DMS79 treated with DMSO at 0.1 percent for 48 hours (cell line): ENCODE measurements around the gene FASTK.

ENCODE experiments used
- DNase-seq: peaks from one replicate; lab custom pipeline; 2025; lab: John Stamatoyannopoulos, UW

The FASTK gene

GRCh38 chr7:151082141-151083070 lies 1.8 kb upstream of the FASTK start:
- DNase-seq = no peak

GRCh38 chr7:151081170-151082101 lies 827 bp upstream of the FASTK start:
- no peak for DNase-seq

- no peak for DNase-seq
These were observed 515 bp downstream of the FASTK start for GRCh38 chr7:151080067-151080521.

- DNase-seq = no peak
These were observed 1.3 kb downstream of the FASTK start for GRCh38 chr7:151079199-151079910.

GRCh38 chr7:151078233-151079040 lies 2.2 kb downstream of the FASTK start:
- no peak for DNase-seq

- DNase-seq = peak; percentile 38
These were observed 2.8 kb downstream of the FASTK start for GRCh38 chr7:151077705-151078232.

- peak; percentile 37 for DNase-seq
These were observed 3.5 kb downstream of the FASTK start for GRCh38 chr7:151076863-151077704.

GRCh38 chr7:151075978-151076426 lies 4.6 kb downstream of the FASTK start:
- DNase-seq = no peak

- DNase-seq = no peak
These were observed 5.0 kb downstream of the FASTK start for GRCh38 chr7:151075662-151075971.

GRCh38 chr7:151074817-151075661 lies 5.6 kb downstream of the FASTK start:
- no peak for DNase-seq

GRCh38 chr7:151073990-151074389 lies 6.6 kb downstream of the FASTK start:
- DNase-seq = no peak

GRCh38 chr7:151071032-151071866 lies 9.4 kb downstream of the FASTK start:
- no peak for DNase-seq

- no peak for DNase-seq
These were observed 10.0 kb downstream of the FASTK start for GRCh38 chr7:151070574-151070960.

GRCh38 chr7:151069841-151070573 lies 10.6 kb downstream of the FASTK start:
- no peak for DNase-seq

GRCh38 chr7:151068069-151068773 lies 12.4 kb downstream of the FASTK start:
- no peak for DNase-seq

GRCh38 chr7:151066273-151066974 lies 14.2 kb downstream of the FASTK start:
- no peak for DNase-seq
